Measurements from ENCODE around the gene ZFP62.

DNA sequence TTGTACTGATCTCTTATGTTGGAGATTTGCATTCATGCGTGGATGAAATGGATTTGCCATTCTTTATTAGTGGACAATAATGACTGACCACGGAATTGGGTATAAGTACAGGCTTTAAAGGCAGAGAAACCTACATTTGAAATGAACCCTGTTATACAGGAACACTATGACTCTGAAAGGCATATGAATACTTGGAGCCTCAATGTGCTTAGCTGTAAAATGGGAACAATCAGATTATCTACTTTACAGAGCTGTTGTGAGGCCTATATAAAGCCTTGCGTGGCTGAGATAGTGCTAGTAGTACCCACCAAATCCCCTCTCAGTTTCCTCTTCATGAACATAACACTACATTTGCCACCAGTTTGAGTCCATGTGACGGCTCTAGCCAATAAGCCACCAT lies 39.5 kb downstream of the ZFP62 start:
- TF ChIP-seq, protein P1, sequence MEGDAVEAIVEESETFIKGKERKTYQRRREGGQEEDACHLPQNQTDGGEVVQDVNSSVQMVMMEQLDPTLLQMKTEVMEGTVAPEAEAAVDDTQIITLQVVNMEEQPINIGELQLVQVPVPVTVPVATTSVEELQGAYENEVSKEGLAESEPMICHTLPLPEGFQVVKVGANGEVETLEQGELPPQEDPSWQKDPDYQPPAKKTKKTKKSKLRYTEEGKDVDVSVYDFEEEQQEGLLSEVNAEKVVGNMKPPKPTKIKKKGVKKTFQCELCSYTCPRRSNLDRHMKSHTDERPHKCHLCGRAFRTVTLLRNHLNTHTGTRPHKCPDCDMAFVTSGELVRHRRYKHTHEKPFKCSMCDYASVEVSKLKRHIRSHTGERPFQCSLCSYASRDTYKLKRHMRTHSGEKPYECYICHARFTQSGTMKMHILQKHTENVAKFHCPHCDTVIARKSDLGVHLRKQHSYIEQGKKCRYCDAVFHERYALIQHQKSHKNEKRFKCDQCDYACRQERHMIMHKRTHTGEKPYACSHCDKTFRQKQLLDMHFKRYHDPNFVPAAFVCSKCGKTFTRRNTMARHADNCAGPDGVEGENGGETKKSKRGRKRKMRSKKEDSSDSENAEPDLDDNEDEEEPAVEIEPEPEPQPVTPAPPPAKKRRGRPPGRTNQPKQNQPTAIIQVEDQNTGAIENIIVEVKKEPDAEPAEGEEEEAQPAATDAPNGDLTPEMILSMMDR (IDR thresholded peaks at IDR 0.05) = no peak
- TF ChIP-seq POLR2A (IDR thresholded peaks at IDR 0.05) (no peak), POLR2AphosphoS5 (IDR thresholded peaks at IDR 0.05) (no peak), EP300 (IDR thresholded peaks at IDR 0.05) (no peak)

All from suprapubic skin (tissue), 4 donors.